ENCODE results near the gene NECTIN2.

GRCh38 chr19:44845286-44845611 is 848 bp upstream of the NECTIN2 start:
- TF ChIP-seq POLR2AphosphoS5 (IDR thresholded peaks at IDR 0.05) (no peak), CTCF (IDR thresholded peaks at IDR 0.05) (no peak)

All from prostate gland (tissue), 2 donors.